Measurements from ENCODE around the gene RBM47.
"Not testable (repeated sequence)": the region's sequence is repeated elsewhere in the genome, so short reads cannot be mapped to it uniquely, and the experiment has no call there.

The RBM47 gene

DNA sequence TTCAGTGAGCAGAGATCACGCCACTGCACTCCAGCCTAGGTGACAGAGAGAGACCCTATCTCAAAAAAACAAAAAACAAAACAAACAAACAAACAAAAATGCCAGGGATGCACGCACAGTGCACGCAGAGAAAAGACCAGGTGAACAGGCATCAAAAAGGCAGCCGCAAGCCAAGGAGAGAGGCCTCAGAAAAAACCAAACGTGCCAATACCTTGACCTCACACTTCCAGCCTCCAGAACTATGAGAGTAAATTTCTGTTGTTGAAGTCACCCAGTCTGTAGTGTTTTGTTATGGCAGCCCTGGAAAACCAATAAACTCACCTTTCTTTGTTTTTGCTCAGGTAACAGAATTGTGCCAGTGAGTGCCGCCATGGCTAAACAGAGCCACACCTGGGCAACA lies 228.6 kb downstream of the RBM47 start:
- no peak for DNase-seq (ENCODE audit: low read depth)
- H3K4me3 ChIP-seq (ENCODE audit: low read depth, low read length), result no peak overlapping the region
- TF ChIP-seq, protein P1, sequence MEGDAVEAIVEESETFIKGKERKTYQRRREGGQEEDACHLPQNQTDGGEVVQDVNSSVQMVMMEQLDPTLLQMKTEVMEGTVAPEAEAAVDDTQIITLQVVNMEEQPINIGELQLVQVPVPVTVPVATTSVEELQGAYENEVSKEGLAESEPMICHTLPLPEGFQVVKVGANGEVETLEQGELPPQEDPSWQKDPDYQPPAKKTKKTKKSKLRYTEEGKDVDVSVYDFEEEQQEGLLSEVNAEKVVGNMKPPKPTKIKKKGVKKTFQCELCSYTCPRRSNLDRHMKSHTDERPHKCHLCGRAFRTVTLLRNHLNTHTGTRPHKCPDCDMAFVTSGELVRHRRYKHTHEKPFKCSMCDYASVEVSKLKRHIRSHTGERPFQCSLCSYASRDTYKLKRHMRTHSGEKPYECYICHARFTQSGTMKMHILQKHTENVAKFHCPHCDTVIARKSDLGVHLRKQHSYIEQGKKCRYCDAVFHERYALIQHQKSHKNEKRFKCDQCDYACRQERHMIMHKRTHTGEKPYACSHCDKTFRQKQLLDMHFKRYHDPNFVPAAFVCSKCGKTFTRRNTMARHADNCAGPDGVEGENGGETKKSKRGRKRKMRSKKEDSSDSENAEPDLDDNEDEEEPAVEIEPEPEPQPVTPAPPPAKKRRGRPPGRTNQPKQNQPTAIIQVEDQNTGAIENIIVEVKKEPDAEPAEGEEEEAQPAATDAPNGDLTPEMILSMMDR (IDR thresholded peaks at IDR 0.05; ENCODE audit: insufficient read depth, low read depth, low read length, missing control alignments), result no peak

DNA sequence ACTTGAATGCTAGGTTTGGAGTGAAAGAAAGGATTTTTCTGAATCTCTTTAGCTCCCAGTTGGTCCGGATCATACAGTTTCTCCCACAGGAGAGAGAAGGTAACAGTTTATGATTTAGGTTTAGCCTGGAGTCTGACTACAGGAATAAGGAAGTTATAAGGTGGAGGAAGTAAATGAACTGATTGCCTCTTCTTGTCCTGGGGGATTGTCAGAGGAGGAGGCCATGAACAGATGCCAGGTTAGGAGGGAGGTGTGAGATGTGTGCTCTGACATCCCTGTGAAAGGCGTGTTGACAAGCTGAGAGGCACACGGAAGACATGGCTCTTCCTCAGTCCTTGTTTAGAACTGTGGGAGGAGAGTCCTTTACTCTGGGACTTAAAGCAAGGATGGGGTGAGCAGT lies 230.1 kb downstream of the RBM47 start:
- TF ChIP-seq, protein P1 (IDR thresholded peaks at IDR 0.05; ENCODE audit: insufficient read depth, low read depth, low read length, missing control alignments), result no peak
- H3K4me3 ChIP-seq (ENCODE audit: low read depth, low read length), result no peak overlapping the region
- DNase-seq (ENCODE audit: low read depth), result no peak

DNA sequence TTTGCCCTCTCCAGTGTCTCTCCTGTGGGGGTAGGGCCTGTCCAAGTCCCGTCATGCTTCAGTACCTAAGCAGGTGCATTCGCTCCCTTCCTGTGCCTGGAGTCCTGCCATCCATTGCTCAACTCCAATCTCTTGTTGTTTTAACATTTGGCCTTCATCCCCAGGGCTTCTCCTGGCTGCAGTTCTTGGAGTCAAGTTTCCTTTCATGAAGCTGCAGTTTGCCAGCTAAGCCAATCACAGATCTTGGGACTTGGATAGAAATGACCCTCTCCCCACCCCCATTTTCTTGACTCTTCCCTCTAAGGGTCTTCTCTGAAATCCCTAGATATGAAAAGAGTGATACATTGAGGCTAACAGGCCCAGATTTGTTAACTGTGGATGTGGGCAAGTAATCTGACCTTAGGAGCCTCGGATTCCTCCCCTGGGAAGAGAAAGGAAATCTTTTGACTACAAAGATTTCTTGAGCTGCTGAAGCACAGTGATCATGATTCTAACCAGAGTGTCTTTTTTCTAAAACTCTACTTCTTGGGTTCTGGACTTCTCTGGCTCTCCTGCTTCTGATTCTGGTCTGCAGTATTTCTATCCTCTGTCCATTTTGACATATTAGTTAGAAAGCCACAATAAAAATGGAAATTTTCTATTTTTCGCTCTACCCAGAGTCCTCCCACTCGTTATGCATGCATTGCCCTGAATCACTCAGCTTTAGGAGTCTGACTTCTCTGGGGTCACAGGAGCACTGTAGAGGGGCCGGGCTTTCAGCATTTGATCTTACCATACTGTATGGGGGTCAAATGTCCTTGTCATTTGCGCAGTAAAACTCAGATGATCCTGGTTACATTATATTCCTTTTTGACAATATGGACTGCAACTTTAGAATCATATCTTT lies 233.5 kb downstream of the RBM47 start:
- no peak for DNase-seq (ENCODE audit: low read depth)
- TF ChIP-seq, protein P1 (IDR thresholded peaks at IDR 0.05; ENCODE audit: insufficient read depth, low read depth, low read length, missing control alignments), result no peak
- no peak overlapping the region for H3K4me3 ChIP-seq (ENCODE audit: low read depth, low read length)

DNA sequence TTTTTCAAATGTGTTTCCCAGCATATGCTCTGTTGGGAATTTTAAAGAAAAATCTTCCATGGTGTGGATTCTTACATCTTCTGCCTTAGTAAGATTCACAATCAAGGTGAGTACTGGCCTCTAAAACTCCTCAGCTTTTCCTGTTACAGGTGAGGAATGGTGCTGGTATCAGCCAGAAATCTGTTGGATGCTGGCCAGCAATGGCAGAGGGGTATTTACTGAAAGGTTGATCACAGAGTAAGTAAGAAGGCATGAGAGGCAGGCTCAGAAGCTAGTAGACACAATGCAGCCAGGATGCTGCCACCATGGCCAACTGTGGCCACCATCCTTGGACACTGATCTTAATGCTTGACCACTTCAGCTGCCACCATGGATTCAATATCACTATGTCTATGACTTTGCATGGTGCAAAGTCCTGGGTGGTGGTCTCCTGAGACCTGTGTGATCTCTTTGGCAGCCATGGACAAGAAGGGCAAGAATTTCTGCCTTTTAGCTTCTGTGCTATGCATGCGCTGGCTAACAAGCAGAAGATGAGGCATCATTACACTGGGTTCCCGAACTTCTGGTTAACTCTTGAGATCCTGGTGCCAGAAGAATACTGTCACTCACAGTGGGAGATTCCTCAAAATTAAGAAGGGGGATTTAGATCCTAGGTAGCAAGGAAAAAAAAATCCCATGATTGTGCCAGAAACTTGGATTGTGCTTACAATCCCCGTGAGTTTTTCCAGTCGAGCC lies 234.3 kb downstream of the RBM47 start:
- TF ChIP-seq, protein P1 (IDR thresholded peaks at IDR 0.05; ENCODE audit: insufficient read depth, low read depth, low read length, missing control alignments), result no peak
- no peak for DNase-seq (ENCODE audit: low read depth)
- H3K4me3 ChIP-seq (ENCODE audit: low read depth, low read length), result no peak overlapping the region

DNA sequence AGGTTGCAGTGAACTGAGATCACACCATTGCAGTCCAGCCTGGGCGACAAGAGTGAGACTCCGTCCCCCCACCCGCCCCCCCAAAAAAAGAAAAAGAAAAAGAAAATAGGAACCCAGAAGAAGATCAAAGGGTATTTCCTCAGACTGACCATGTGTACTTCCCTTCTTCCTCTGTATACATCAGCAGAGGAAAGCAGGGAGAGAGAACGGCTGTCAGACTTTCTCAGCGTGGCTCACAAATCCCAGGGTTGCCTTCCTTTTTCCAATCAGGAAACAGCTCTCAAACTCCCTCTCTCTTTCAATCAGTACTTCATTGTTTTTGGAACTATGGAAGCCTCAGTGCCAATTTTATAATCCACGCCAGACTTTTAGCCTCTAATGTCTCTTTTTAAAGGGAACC lies 235.4 kb downstream of the RBM47 start:
- H3K4me3 ChIP-seq (ENCODE audit: low read depth, low read length), result no peak overlapping the region
- DNase-seq (ENCODE audit: low read depth), result no peak
- TF ChIP-seq, protein P1 (IDR thresholded peaks at IDR 0.05; ENCODE audit: insufficient read depth, low read depth, low read length, missing control alignments), result no peak

DNA sequence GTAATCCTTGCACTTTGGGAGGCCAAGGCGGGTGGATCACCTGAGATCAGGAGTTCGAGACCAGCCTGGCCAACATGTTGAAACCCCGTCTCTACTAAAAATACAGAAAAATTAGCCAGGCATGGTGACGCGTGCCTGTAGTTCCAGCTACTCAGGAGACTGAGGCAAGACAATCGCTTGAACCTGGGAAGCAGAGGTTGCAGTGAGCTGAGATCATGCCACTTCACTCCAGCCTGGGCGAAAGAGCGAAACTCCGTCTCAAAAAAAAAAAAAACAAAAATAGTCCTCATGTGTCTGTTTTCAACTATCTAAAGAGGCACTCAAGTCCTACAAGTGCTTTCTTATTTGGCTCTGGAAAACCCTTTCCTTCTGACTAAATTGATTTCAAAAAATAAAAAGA lies 237.4 kb downstream of the RBM47 start:
- DNase-seq (ENCODE audit: low read depth); H3K4me3 ChIP-seq (ENCODE audit: low read depth, low read length): not testable (repeated sequence)

DNA sequence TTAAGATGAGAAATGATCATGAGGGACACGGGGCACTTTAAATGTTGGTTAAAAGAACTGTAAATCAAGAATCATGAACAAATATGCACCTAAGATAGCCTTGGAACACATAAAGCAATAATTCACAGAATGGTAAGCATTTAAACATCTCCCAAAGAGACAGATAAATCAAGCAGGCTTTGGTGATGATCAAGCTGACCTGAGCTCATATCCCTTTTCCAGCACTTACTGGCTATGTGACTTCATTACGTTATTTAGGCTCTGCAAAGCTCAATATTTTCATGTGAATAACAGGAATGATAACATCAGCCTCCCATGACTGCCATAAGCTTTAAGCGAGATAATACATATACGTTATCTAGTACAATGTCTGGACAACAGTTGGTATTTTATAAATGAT lies 239.7 kb downstream of the RBM47 start:
- no peak overlapping the region for H3K4me3 ChIP-seq (ENCODE audit: low read depth, low read length)

More for the DNA sequence above, 239.7 kb downstream of the RBM47 start:
- TF ChIP-seq, protein P1 (IDR thresholded peaks at IDR 0.05; ENCODE audit: insufficient read depth, low read depth, low read length, missing control alignments), result no peak
- no peak for DNase-seq (ENCODE audit: low read depth)
